HG02885 (cell line): ENCODE results near the gene NUDC.
"Not testable (repeated sequence)": the region's sequence is repeated elsewhere in the genome, so short reads cannot be mapped to it uniquely, and the experiment has no call there.

Source experiments
- ATAC-seq: cut with Tn5 transposase; IDR thresholded peaks from one replicate; pipeline ENCODE4 v1.9.1; 2021; ENCODE audit warnings: mild to moderate bottlenecking; ENCODE audit not compliant: unreplicated experiment, poor library complexity

NUDC gene

DNA sequence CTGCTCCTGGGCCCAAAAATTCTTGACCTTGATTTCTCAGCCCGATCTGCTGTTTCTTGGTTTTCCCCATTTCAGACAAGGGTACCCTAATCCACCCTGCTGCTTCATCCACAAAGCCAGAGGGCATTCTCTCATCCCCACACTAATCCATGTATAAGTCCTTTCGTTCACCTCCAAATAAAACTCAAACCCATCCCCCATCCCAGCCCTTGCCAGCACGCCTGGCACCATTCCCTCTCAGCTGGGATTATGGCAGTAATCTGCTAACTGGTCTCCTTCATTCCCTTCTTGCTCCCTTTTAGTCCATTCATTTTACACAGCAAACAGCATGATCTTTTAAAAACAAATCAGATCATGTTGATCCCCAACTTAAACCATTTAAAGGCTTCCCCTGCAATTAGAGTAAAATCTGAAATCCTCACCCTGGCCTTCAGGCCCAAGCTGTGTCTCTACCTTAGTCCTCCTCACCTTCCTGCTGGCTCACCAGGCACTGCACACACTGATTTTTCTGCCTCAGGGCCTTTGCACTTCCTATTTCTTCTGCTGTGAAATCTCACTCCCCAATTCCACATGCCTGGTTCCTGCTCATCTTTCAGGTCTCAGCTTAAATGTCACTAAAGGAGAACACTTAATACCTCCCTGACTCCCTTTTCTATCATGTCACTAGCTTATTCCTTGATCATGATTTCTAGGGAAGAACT is 59.8 kb downstream of the NUDC start:
- no peak for ATAC-seq

GRCh38 chr1:26983863-26984262 is 62.3 kb downstream of the NUDC start:
- no peak for ATAC-seq

- ATAC-seq: no peak
Observed at GRCh38 chr1:26984291-26984690, 62.7 kb downstream of the NUDC start.

GRCh38 chr1:26986658-26987057 is 65.1 kb downstream of the NUDC start:
- ATAC-seq: no peak

DNA sequence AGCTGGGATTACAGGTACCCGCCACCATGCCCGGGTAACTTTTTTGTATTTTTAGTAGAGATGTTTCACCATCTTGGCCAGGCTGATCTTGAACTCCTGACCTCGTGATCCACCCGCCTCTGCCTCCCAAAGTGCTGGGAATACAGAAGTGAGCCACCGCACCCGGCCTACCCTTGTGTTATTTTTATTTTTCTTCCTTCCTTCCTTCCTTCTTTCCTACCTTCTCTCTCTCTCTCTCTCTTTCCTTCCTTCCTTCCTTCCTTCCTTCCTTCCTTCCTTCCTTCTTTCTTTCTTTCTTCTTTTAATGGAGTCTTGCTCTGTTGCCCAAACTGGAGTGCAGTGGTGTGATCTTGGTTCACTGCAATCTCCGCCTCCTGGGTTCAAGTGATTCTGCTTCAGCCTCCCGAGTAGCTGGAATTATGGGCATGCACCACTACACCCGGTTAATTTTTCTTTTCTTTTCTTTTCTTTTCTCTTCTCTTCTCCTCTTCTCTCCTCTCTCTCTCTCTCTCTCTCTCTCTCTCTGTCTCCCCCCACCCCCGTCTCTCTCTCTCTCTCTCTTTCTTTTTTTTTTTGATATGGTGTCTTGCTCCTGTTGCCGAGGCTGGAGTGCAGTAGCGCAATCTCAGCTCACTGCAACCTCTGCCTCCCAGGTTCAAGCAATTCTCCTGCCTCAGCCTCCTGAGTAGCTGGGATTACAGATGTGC is 68.0 kb downstream of the NUDC start:
- not testable (repeated sequence) for ATAC-seq

DNA sequence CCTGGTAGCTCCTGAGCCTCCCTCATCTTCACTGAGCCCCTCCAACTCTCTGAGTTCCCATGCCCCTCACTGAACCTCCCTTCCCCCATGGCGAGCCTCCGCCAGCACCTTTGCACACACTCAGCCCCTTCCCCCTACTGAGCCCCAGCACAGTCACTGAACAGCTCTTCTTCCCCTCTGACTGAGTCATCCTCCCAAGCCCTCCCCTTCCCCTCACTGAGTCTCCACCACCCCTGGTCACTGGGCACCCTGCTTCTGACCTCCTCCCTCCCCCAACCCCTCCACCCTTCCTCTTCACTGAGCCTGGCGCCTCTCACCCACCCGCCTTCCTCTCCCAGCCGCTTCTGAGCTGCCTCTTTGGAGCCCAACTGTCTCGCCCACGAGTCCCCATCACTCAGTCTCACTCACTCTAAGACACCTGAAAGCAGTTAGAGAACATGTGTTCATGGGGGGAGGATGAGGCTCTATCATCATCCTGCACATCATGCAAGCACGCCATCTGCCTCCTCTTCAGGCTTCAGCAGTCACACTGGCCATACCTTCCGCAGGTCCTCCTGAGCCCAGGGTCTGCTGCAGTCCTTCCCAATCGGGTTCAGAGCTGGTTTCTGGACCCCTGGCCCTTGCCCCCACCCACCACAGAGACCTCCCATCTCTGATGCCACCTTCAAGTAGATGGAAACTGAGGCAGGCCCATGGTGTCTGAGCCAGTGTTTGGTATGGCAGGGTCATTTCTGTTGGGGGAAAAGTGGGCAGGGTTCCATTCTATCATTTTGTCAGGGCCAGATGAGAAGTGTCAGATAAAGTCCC is 70.0 kb downstream of the NUDC start:
- no peak for ATAC-seq

DNA sequence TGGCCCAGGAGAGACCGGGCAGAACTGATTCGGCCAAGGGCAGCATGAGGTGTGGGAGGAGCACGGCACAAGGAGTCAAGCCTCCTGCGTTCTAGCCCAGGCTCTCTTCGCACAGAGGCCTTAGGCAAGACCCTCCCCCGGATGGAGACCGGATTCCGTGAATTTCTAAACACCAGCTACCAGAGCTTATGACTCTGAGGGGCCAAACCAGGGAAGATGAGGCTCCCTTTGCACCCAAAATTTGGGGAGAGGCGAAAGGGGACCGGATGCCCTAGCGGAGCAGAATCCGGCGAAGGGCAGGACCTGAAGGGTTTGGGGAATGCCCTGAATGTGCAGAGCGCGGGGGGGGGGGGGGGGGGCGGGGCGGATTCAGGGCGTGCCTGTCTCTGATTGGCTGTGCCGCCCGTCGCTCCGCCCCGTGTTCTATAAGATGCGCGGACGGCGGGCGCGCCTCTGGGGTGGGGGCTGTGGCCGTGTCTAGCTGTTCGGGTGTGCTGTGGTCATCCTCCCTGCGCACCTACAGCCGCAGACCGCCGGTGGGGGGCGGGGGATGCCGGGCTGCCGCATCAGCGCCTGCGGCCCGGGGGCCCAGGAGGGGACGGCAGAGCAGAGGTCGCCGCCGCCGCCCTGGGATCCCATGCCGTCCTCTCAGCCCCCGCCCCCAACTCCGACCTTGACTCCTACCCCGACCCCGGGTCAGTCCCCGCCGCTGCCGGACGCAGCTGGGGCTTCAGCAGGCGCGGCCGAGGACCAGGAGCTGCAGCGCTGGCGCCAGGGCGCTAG is 71.9 kb downstream of the NUDC start, which contains the start of gene TRNP1:
Gene TRNP1, plus strand, starts transcription at position 456 of the 783 bp plus-strand sequence. Its CDS starts 95 bp downstream, at position 551.
- peak; percentile 56 for ATAC-seq

DNA sequence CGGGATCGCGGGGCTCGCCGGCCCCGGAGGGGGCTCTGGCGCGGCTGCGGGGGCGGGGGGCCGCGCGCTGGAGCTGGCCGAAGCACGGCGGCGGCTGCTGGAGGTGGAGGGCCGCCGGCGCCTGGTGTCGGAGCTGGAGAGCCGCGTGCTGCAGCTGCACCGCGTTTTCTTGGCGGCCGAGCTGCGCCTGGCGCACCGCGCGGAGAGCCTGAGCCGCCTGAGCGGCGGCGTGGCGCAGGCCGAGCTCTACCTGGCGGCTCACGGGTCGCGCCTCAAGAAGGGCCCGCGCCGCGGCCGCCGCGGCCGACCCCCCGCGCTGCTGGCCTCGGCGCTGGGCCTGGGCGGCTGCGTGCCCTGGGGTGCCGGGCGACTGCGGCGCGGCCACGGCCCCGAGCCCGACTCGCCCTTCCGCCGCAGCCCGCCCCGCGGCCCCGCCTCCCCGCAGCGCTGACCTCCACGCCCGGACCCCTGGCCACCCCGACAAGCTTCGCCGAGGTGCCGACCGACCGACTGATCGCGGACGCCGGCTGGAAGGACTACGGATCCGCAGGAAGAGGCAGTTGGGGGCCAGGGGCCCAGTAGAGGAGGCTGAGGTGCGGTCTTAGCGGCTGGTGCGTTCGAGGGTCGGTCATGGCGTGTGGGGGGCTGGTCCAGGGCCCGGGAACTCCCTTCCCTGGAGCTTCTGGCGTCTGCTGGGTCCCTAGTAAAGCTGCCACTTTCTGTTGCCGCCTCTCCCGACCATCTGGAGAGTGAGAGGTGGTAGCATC is 72.7 kb downstream of the NUDC start:
- ATAC-seq: peak; percentile 27

DNA sequence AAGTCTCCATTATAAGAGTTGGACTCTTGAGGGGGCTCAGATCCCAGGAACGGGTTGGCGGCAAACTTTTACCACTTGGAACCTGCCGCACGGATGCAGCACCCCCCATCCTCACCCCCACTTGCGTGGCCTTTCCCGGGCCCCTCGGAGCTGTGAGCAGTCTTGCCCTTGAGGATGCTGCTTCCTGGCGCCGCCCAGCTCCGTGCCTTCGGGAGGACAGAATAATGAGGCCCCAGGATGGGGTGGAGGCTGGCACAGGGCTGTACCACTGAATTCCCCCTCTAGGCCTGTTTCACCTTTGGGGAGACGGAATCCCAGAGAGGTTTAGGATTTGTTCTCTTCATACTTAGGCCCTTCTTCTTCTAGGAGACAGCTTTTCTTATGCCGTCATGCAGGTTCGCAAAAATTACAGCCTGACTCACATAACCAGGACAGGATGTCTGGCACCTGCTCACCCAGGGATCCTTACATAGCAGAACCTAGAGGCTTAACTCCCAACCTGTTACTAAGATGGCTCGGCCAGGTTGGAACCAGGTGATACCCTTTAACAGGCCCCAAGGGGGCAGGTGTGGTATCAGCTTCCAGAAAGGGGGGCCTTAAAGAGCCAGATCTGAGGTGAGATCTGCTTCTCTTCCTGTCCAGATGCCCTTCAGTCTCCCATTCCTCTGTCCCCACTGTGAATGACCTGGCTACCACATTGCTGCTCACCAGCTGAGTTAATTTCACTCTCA is 73.4 kb downstream of the NUDC start:
- ATAC-seq: no peak

DNA sequence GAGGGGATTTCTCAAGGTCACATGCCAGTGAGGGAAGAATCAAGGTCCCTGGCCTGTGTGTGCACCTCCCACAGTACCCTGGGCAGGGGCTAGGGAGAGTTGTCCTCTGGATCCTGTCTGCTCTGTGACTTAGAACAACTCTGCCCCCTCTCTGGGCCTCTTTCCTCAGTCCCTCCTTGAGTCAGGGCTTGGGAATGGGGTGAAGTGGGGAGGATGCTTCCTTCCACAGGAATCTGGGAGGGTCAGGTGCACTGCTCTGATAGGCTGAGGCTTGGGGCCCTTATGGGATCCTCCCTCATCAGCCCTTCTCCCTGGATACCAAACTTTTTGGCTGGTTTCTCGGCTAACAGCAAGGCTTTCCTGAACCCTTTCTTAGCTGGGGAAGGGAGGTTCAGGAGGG is 74.5 kb downstream of the NUDC start:
- no peak for ATAC-seq
